CD14-positive monocyte (primary cell): Measurements from ENCODE around the gene PPP1R15A. TPM values are rescaled to one million over a fixed set of nuclear protein-coding genes. Genes with fewer than 3 reads are reported as not detected.

Experiments used
- DNase-seq, 3 donors: peaks; one replicate each; pipeline ENCODE4 v3.0.0-alpha.2; 2011 to 2022
- H2AFZ ChIP-seq: 2 replicates; pipeline ENCODE4 v1.6.0; 2012; ENCODE audit warnings: mild to moderate bottlenecking, low read depth, low read length, inconsistent platforms; ENCODE audit not compliant: insufficient read depth, poor library complexity, severe bottlenecking
- H3K27ac ChIP-seq, 2 donors: 1 replicate in 1 of 2; 2 replicates in 1 of 2; pipeline ENCODE4 v1.5.1; 2012 to 2013; ENCODE audit warnings: low read length in 2 of 2, control low read depth in 1 of 2, inconsistent platforms in 1 of 2, low read depth in 1 of 2, mild to moderate bottlenecking in 1 of 2
- H3K27me3 ChIP-seq, 2 donors: one replicate each; pipeline versions ENCODE4 v1.6.0 to v1.6.1; 2011 to 2013; ENCODE audit warnings: low read length in 2 of 2; ENCODE audit not compliant: control insufficient read depth in 2 of 2, insufficient read depth in 2 of 2
- H3K36me3 ChIP-seq, 2 donors: replicated peaks in 1 of 2; 1 replicate in 1 of 2; 2 replicates in 1 of 2; pipeline versions ENCODE4 v1.5.1 to v1.6.1; 2012 to 2013; ENCODE audit warnings: low read length in 2 of 2, control low read depth in 1 of 2, inconsistent platforms in 1 of 2, mild to moderate bottlenecking in 1 of 2; ENCODE audit not compliant: insufficient read depth in 2 of 2, control insufficient read depth in 1 of 2
- H3K4me1 ChIP-seq, 2 donors: 1 replicate in 1 of 2; 2 replicates in 1 of 2; pipeline versions ENCODE4 v1.5.1 to v1.6.1; 2012 to 2013; ENCODE audit warnings: low read length in 2 of 2, control low read depth in 1 of 2, inconsistent platforms in 1 of 2, mild to moderate bottlenecking in 1 of 2, moderate library complexity in 1 of 2; ENCODE audit not compliant: insufficient read depth in 2 of 2, control insufficient read depth in 1 of 2
- H3K4me2 ChIP-seq: replicated peaks from 2 replicates; pipeline ENCODE3; 2012; ENCODE audit warnings: low read length, moderate library complexity, mild to moderate bottlenecking; ENCODE audit not compliant: poor library complexity, severe bottlenecking; ENCODE audit errors: extremely low read depth
- H3K4me3 ChIP-seq, 3 experiments: fragments of 200-600 bp in 1 of 3; sonication (generic) in 1 of 3; replicated peaks in 1 of 3; 1 replicate in 2 of 3; 2 replicates in 1 of 3; pipeline ENCODE4 v1.5.1; 2011 to 2013; ENCODE audit warnings: low read length in 3 of 3, mild to moderate bottlenecking in 3 of 3, control low read depth in 2 of 3, low read depth in 2 of 3, inconsistent platforms in 1 of 3, moderate library complexity in 1 of 3
- H3K79me2 ChIP-seq: 2 replicates; pipeline ENCODE4 v1.6.0; 2012; ENCODE audit warnings: mild to moderate bottlenecking, control low read depth, inconsistent platforms, low read length, moderate library complexity; ENCODE audit not compliant: insufficient read depth
- H3K9ac ChIP-seq: 2 replicates; pipeline ENCODE4 v1.6.0; 2017; ENCODE audit warnings: low read length, mild to moderate bottlenecking; ENCODE audit not compliant: insufficient read depth, poor library complexity, severe bottlenecking
- H3K9me3 ChIP-seq, 2 donors: replicated peaks in 1 of 2; 1 replicate in 1 of 2; 2 replicates in 1 of 2; pipeline versions ENCODE4 v1.5.1 to v1.6.1; 2012 to 2013; ENCODE audit warnings: low read length in 2 of 2, control low read depth in 1 of 2; ENCODE audit not compliant: control insufficient read depth in 1 of 2, insufficient read depth in 1 of 2
- H4K20me1 ChIP-seq: 2 replicates; pipeline ENCODE4 v1.6.0; 2012; ENCODE audit warnings: mild to moderate bottlenecking, low read length, control low read depth, moderate library complexity; ENCODE audit not compliant: insufficient read depth
- H3K27ac Mint-ChIP-seq, 7 donors: one replicate each; pipeline ENCODE4 v1.8.0; 2020; ENCODE audit warnings: mild to moderate bottlenecking in 7 of 7, mixed read lengths in 7 of 7, moderate library complexity in 6 of 7, inconsistent platforms in 2 of 7
- H3K27me3 Mint-ChIP-seq, 3 donors: one replicate each; pipeline ENCODE4 v1.8.0; 2021 to 2022; ENCODE audit warnings: low read depth in 3 of 3, mild to moderate bottlenecking in 3 of 3, mixed read lengths in 3 of 3, moderate library complexity in 3 of 3, inconsistent platforms in 1 of 3
- H3K36me3 Mint-ChIP-seq, 2 donors: one replicate each; pipeline ENCODE4 v1.8.0; 2020; ENCODE audit warnings: mixed read lengths in 2 of 2, inconsistent platforms in 1 of 2, mild to moderate bottlenecking in 1 of 2
- H3K4me1 Mint-ChIP-seq: one replicate; pipeline ENCODE4 v1.8.0; 2020; ENCODE audit warnings: mild to moderate bottlenecking, mixed read lengths
- H3K4me3 Mint-ChIP-seq, 2 donors: one replicate each; pipeline ENCODE4 v1.8.0; 2020; ENCODE audit warnings: mild to moderate bottlenecking in 2 of 2, mixed read lengths in 2 of 2, moderate library complexity in 1 of 2
- H3K9me3 Mint-ChIP-seq, 7 donors: one replicate each; pipeline ENCODE4 v1.8.0; 2020 to 2022; ENCODE audit warnings: mixed read lengths in 7 of 7, mild to moderate bottlenecking in 6 of 7, moderate library complexity in 6 of 7, inconsistent platforms in 2 of 7
- WGBS: methylation state at CpG from one replicate; pipeline ENCODE4 v1.1.5; 2013; ENCODE audit warnings: missing lambda C conversion rate; ENCODE audit not compliant: insufficient coverage; 5-methylcytosine and 5-hydroxymethylcytosine counted together
- intact Hi-C, 2 donors: fragments of 100-400 bp; cut with micrococcal nuclease; formaldehyde crosslinking; loops; one replicate each; pipeline versions ENCODE4 v1.15.0 to v1.15.1; 2023
- polyA plus RNA-seq, 3 donors: library from polyadenylated mRNA; depleted of rRNA in 1 of 3; unstranded in 2 of 3; stranded (reverse) in 1 of 3; fragments of 300-500 nt in 2 of 3; fragments of >200 nt in 1 of 3; fragmentation: Illumina TruSeq in 2 of 3; gene quantifications; 1 replicate in 2 of 3; 2 replicates in 1 of 3; pipeline ENCODE4 v1.2.3, GENCODE V29; 2012 to 2021
- TF ChIP-seq, protein P1 (sequence below): fragments of 200-600 bp; IDR thresholded peaks from one replicate; pipeline ENCODE4 v1.8.0; 2022; ENCODE audit warnings: antibody characterized with exemption, mild to moderate bottlenecking

Gene PPP1R15A
- polyA plus RNA-seq, 3 donors, result 127 to 745 (median 169) TPM

DNA sequence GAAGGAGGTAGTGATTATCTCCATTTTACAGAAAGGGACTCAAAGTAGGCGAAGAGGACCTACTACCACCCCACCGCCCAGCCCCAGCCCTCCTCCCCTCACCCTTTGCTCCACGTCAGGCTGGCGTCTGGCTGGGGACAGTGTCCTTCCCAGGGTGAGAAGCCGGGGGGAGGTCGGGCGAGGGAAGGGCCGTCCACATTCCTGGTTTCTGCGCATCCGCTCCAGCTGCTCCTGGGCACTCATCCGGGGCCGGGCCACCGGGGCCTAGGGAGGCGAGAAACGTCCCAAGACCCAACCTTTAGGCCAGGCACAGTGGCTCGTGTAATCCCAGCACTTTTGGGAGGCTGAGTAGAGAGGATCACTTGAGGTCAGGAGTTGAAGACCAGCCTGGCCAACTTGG, 31.2 kb upstream of the PPP1R15A start:
- Mint-ChIP-seq H3K36me3 (peaks cover 0 to 3% of the 10 kb centered on the region in 2 donors), H3K4me1 (peaks cover 13% of the 10 kb centered on the region), H3K27ac (no peak overlapping the region), H3K9me3 (peaks cover 0 to 3% (median 0%) of the 10 kb centered on the region in 7 donors), H3K4me3 (no peak overlapping the region), H3K27me3 (peaks cover 16 to 19% (median 17%) of the 10 kb centered on the region in 3 donors)
- no peak for DNase-seq
- 100% methylated on average over 13 of the region's 16 CpGs for WGBS
- Histone ChIP-seq H3K9ac (no peak overlapping the region), H3K4me3 (no peak overlapping the region), H3K79me2 (no peaks in the 10 kb centered on the region), H2AFZ (no peak overlapping the region), H4K20me1 (no peaks in the 10 kb centered on the region), H3K4me1 (peaks cover 13 to 14% of the 10 kb centered on the region in 2 donors), H3K4me2 (no peak overlapping the region), H3K9me3 (no peaks in the 10 kb centered on the region), H3K36me3 (no peaks in the 10 kb centered on the region), H3K27me3 (peaks cover 0 to 18% of the 10 kb centered on the region in 2 donors), H3K27ac (no peak overlapping the region)
- intact Hi-C loops, result no loop called here
- TF ChIP-seq, protein P1, sequence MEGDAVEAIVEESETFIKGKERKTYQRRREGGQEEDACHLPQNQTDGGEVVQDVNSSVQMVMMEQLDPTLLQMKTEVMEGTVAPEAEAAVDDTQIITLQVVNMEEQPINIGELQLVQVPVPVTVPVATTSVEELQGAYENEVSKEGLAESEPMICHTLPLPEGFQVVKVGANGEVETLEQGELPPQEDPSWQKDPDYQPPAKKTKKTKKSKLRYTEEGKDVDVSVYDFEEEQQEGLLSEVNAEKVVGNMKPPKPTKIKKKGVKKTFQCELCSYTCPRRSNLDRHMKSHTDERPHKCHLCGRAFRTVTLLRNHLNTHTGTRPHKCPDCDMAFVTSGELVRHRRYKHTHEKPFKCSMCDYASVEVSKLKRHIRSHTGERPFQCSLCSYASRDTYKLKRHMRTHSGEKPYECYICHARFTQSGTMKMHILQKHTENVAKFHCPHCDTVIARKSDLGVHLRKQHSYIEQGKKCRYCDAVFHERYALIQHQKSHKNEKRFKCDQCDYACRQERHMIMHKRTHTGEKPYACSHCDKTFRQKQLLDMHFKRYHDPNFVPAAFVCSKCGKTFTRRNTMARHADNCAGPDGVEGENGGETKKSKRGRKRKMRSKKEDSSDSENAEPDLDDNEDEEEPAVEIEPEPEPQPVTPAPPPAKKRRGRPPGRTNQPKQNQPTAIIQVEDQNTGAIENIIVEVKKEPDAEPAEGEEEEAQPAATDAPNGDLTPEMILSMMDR, result no peak

DNA sequence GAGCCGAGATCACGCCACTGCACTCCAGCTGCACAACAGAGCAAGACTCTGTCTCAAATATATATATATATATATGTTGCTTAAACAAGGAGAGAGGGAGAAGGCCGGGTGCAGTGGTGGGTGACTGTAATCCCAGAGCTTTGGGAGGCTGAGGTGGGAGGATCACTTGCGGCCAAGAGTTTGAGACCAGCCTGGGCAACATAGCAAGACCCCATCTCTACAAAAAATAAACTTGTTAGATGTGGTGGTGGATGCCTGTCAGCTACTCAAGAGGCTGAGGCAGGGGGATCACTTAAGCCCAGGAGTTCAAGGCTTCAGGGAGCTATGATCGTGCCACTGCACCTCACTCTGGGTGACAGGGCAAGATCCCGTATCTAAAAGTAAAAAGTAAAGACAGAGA, 30.6 kb upstream of the PPP1R15A start:
- Histone ChIP-seq H3K4me3 (no peak overlapping the region), H3K4me2 (no peak overlapping the region), H3K4me1 (peaks cover 8 to 9% of the 10 kb centered on the region in 2 donors), H4K20me1 (no peaks in the 10 kb centered on the region), H3K9me3 (no peaks in the 10 kb centered on the region), H3K79me2 (no peaks in the 10 kb centered on the region), H3K9ac (no peak overlapping the region), H2AFZ (no peak overlapping the region), H3K36me3 (no peaks in the 10 kb centered on the region), H3K27ac (no peak overlapping the region), H3K27me3 (peaks cover 0 to 13% of the 10 kb centered on the region in 2 donors)
- TF ChIP-seq, protein P1, result no peak
- H3K4me3 Mint-ChIP-seq, result no peak overlapping the region
- WGBS, result 96% methylated on average over 2 of the region's 6 CpGs
- H3K27ac Mint-ChIP-seq, result no peak overlapping the region
- intact Hi-C loops, result no loop called here
- peaks cover 0 to 3% (median 0%) of the 10 kb centered on the region in 7 donors for H3K9me3 Mint-ChIP-seq
- DNase-seq, result no peak
- H3K27me3 Mint-ChIP-seq, result peaks cover 11 to 13% (median 12%) of the 10 kb centered on the region in 3 donors
- peaks cover 0 to 3% of the 10 kb centered on the region in 2 donors for H3K36me3 Mint-ChIP-seq
- peaks cover 8% of the 10 kb centered on the region for H3K4me1 Mint-ChIP-seq
